ENCODE data around the gene GALNS. TPM values are rescaled to one million over a fixed set of nuclear protein-coding genes. Genes with fewer than 3 reads are reported as not detected.

GALNS gene
- total RNA-seq, 1 donor from 2014 or later: 18.3 TPM

DNA sequence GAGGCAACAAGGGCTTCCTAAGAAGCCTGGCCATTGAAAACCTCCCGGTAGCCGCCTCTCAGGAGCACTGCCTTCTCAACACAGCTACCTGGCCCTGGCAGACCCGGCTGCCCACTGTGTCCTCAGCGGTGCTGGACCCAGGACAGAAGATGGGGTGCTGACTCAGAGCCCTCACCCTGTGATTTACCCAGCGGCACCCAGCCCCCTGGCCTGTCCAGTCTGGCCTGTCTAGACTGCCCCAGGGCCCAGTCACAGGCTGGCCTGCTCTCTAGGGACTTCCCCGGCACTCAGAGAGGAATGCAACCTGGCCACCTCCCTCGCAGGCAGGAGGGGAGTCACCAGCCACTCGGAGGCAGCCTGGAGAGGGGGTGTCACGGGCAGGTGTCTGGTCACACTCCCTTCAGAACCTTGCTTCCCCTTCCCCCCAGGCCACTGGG is 91.8 kb downstream of the GALNS start:
- no peak overlapping the region for H3K4me3 ChIP-seq (ENCODE audit: low read depth, low read length)
- TF ChIP-seq, protein P1, sequence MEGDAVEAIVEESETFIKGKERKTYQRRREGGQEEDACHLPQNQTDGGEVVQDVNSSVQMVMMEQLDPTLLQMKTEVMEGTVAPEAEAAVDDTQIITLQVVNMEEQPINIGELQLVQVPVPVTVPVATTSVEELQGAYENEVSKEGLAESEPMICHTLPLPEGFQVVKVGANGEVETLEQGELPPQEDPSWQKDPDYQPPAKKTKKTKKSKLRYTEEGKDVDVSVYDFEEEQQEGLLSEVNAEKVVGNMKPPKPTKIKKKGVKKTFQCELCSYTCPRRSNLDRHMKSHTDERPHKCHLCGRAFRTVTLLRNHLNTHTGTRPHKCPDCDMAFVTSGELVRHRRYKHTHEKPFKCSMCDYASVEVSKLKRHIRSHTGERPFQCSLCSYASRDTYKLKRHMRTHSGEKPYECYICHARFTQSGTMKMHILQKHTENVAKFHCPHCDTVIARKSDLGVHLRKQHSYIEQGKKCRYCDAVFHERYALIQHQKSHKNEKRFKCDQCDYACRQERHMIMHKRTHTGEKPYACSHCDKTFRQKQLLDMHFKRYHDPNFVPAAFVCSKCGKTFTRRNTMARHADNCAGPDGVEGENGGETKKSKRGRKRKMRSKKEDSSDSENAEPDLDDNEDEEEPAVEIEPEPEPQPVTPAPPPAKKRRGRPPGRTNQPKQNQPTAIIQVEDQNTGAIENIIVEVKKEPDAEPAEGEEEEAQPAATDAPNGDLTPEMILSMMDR (conservative IDR thresholded peaks at IDR 0.05; ENCODE audit: low read depth, low read length): no peak
- no peak for DNase-seq (ENCODE audit: low read depth)

GRCh38 chr16:88764080-88764479 is 92.7 kb downstream of the GALNS start:
- DNase-seq (ENCODE audit: low read depth): no peak
- H3K4me3 ChIP-seq (ENCODE audit: low read depth, low read length): no peak overlapping the region
- TF ChIP-seq, protein P1 (conservative IDR thresholded peaks at IDR 0.05; ENCODE audit: low read depth, low read length): no peak

Other genes with a start within 250 kb of the GALNS start
- 0.17 TPM in 1 of 2 replicates, not detected in the other for gene IL17C, start 218.4 kb downstream of the GALNS start, total RNA-seq
- gene CYBA, start 205.9 kb downstream of the GALNS start, total RNA-seq: 877 and 896 TPM in 2 replicates
- gene MVD, start 193.9 kb downstream of the GALNS start, total RNA-seq: 76.2 and 167 TPM in 2 replicates
- gene SNAI3, start 170.4 kb downstream of the GALNS start, total RNA-seq: 0.23 and 0.58 TPM in 2 replicates
- 29.7 and 32.8 TPM in 2 replicates for gene RNF166, start 150.5 kb downstream of the GALNS start, total RNA-seq
- gene CTU2, start 150.4 kb downstream of the GALNS start, total RNA-seq: 9.3 and 26.6 TPM in 2 replicates
- 245 and 246 TPM in 2 replicates for gene PIEZO1, start 71.7 kb downstream of the GALNS start, total RNA-seq
- 76.2 and 88.5 TPM in 2 replicates for gene CDT1, start 53.2 kb downstream of the GALNS start, total RNA-seq
- gene APRT, start 45.0 kb downstream of the GALNS start, total RNA-seq: 242 and 300 TPM in 2 replicates
- gene TRAPPC2L, start 180 bp upstream of the GALNS start, total RNA-seq: 48.3 and 58.2 TPM in 2 replicates
- gene PABPN1L, start 9.7 kb upstream of the GALNS start, total RNA-seq: not detected in 2 replicates
- gene CBFA2T3, start 120.3 kb upstream of the GALNS start, total RNA-seq: 0.86 TPM in 1 of 2 replicates, not detected in the other
- gene ACSF3, start 236.9 kb upstream of the GALNS start, total RNA-seq: 16.5 and 27.7 TPM in 2 replicates

Data from epithelial cell of proximal tubule (primary cell).